ENCODE measurements around the gene ZBTB8A. TPM values are rescaled to one million over a fixed set of nuclear protein-coding genes. Genes with fewer than 3 reads are reported as not detected.
"Not testable (repeated sequence)": the region's sequence is repeated elsewhere in the genome, so short reads cannot be mapped to it uniquely, and the experiment has no call there.

The ZBTB8A gene
- total RNA-seq, 6 experiments from 2014 or later = 4.4 to 6.8 (median 5.6) TPM

DNA sequence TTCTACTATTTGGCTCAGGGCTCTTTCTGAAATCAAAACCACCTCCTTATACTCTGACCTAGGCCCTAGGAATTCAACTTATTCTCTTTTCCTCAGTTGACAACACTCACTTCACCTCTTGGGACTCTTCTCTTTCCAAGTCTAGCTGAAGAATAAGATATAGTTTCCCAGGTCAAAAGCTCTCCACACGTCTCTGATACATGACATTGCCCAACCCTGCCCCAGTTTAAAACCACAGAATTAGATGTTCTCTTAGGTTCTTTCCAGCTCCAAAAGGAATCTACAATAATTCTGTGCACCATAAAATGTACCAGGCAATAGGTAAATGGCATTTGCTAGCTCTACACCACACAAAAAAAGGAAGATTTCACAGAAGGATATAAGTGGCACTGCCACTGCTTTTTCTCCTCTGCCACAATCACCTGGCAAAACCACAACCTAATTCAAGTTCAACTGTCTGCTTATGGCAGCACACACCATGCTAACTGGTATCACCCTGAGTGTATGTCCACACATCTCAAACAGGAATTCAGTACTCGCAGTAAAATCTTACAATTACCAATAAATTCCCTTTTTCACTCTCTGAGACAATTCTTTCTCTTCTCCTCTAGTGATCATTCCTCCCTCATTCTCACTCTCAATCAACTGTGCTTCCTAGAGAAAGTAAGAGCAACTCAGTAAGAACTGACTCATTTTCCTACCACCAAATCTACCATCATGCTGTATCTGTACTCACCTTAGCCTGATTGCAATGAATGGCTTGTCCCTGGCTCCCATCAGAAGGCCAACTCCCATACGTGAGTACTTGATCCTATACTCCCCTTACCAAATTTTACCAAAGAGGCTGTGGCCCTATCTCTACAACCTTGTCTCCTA lies 83.8 kb downstream of the ZBTB8A start:
- Mint-ChIP-seq H3K4me1 (ENCODE audit: low read depth) (no peaks in the 10 kb centered on the region), H3K36me3 (ENCODE audit: low read depth) (peaks cover 11% of the 10 kb centered on the region), H3K27me3 (ENCODE audit: insufficient read depth) (no peaks in the 10 kb centered on the region; the same call in 1 of the 2 replicates), H3K27ac (no peak overlapping the region), H3K4me3 (no peak overlapping the region), H3K9me3 (no peaks in the 10 kb centered on the region)
- TF ChIP-seq, protein P1, sequence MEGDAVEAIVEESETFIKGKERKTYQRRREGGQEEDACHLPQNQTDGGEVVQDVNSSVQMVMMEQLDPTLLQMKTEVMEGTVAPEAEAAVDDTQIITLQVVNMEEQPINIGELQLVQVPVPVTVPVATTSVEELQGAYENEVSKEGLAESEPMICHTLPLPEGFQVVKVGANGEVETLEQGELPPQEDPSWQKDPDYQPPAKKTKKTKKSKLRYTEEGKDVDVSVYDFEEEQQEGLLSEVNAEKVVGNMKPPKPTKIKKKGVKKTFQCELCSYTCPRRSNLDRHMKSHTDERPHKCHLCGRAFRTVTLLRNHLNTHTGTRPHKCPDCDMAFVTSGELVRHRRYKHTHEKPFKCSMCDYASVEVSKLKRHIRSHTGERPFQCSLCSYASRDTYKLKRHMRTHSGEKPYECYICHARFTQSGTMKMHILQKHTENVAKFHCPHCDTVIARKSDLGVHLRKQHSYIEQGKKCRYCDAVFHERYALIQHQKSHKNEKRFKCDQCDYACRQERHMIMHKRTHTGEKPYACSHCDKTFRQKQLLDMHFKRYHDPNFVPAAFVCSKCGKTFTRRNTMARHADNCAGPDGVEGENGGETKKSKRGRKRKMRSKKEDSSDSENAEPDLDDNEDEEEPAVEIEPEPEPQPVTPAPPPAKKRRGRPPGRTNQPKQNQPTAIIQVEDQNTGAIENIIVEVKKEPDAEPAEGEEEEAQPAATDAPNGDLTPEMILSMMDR (IDR thresholded peaks at IDR 0.05) = no peak
- no peak for DNase-seq

DNA sequence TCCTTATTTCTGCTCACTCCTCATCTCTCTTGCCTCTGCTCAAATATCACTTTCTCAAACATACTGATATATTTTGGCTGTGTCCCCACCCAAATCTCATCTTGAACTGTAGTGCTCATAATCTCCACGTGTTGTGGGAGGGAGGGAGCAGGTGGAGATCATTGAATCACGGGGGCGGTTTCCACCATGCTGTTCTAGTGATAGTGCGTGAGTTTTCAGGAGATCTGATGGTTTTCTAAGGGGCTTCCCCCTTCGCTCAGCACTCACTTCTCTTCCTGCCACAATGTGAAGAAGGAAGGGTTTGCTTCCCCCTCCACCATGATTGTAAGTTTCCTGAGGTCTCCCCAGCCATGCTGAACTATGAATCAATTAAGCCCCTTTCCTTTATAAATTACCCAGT lies 84.5 kb downstream of the ZBTB8A start:
- DNase-seq = no peak
- no peak overlapping the region for H3K4me3 Mint-ChIP-seq
- H3K9me3 Mint-ChIP-seq = no peaks in the 10 kb centered on the region
- H3K4me1 Mint-ChIP-seq (ENCODE audit: low read depth) = no peaks in the 10 kb centered on the region
- peaks cover 11% of the 10 kb centered on the region for H3K36me3 Mint-ChIP-seq (ENCODE audit: low read depth)
- no peak overlapping the region for H3K27ac Mint-ChIP-seq
- no peaks in the 10 kb centered on the region; the same call in 1 of the 2 replicates for H3K27me3 Mint-ChIP-seq (ENCODE audit: insufficient read depth)
- TF ChIP-seq, protein P1 (IDR thresholded peaks at IDR 0.05) = no peak

DNA sequence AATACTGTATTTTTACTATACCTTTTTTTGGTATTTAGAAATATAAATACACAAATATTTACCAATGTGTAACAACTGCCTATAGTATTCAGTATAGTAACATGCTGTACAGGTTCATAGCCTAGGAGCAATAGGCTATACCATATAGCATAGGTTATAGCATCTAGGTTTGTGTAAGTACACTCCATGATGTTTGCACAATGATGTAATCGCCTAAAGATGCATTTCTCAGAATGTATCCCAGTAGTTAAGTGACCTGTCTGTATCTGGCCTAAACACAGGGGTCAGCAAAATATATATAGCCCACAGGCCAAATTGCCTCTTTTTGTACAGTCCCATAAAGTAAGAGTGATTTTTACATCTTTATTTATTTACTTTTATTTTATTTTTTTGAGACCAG lies 86.9 kb downstream of the ZBTB8A start:
- DNase-seq = no peak
- Mint-ChIP-seq H3K27ac (no peak overlapping the region), H3K27me3 (ENCODE audit: insufficient read depth) (peaks cover 2% of the 10 kb centered on the region; the same call in 1 of the 2 replicates), H3K36me3 (ENCODE audit: low read depth) (peaks cover 11% of the 10 kb centered on the region; the same call in 1 of the 2 replicates), H3K4me3 (no peak overlapping the region), H3K4me1 (ENCODE audit: low read depth) (no peaks in the 10 kb centered on the region), H3K9me3 (no peaks in the 10 kb centered on the region)
- TF ChIP-seq, protein P1 (IDR thresholded peaks at IDR 0.05) = no peak

DNA sequence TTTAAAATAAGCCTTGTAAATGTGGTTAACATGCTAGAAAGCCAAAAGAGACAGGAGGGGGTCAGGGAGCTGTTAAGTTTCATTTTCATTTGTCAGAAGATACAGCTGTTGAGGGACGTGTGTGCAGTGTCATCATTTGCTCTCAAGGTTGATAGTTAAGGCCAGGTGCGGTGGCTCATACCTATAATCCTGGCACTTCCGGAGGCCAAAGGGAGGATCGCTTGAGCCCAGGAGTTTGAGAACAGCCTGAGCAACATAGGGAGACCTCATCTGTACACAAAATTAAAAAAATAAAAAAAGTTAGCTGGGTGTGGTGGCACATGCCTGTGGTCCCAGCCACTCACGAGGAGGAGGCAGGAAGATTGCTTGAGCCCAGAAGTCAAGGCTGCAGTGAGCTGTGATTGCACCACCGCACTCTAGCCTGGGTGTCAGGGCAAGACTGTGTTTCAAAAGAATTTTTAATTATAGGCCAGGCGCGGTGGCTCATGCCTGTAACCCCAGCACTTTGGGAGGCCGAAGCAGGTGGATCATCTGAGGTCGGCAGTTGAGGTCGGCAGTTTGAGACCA lies 88.5 kb downstream of the ZBTB8A start:
- TF ChIP-seq, protein P1 (IDR thresholded peaks at IDR 0.05) = no peak
- Mint-ChIP-seq H3K9me3 (no peaks in the 10 kb centered on the region), H3K27ac (no peak overlapping the region), H3K4me1 (ENCODE audit: low read depth) (no peaks in the 10 kb centered on the region), H3K27me3 (ENCODE audit: insufficient read depth) (peaks cover 2% of the 10 kb centered on the region; the same call in 1 of the 2 replicates), H3K4me3 (no peak overlapping the region), H3K36me3 (ENCODE audit: low read depth) (peaks cover 11% of the 10 kb centered on the region; the same call in 1 of the 2 replicates)
- no peak for DNase-seq

DNA sequence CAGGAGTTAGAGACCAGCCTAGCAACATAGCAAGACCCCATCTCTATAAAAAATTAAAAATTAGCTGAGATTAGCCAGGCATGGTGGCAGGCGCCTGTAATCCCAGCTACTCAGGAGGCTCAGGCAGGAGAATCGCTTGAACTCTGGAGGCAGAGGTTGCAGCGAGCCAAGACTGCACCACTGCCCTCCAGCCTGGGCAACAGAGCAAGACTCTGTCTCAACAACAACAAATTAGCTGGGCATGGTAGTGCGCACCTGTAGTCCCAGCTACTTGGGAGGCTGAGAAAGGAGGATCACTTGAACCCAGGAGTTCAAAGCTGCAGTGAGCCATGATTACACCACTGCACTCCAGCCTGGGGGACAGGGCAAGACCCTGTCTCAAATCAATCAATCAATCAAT lies 90.9 kb downstream of the ZBTB8A start:
- not testable (repeated sequence) for H3K27me3 Mint-ChIP-seq (ENCODE audit: insufficient read depth); DNase-seq; H3K4me3 Mint-ChIP-seq; H3K9me3 Mint-ChIP-seq; H3K27ac Mint-ChIP-seq; H3K4me1 Mint-ChIP-seq (ENCODE audit: low read depth)
- H3K36me3 Mint-ChIP-seq (ENCODE audit: low read depth) = peaks cover 11% of the 10 kb centered on the region; the same call in 1 of the 2 replicates

DNA sequence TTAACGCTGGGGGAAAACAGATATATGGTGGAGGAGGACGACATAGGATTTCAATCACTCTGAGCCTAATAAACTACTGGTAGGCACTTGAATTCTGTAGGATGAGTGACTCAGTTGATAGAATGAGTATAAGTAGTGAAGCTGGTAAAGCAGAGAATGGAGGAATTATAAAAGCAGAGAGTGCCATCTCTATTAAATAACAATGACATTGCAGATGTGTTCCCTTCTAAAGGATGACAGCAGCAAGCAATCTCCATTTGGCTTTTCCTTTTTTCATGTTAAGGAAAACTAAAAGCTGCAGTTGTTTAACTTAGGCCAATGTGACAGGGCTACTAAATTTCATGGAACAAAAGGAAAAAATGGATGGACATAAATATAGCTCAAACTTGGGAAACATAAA lies 93.6 kb downstream of the ZBTB8A start:
- no peak for DNase-seq
- TF ChIP-seq, protein P1 (IDR thresholded peaks at IDR 0.05) = no peak
- Mint-ChIP-seq H3K9me3 (no peaks in the 10 kb centered on the region), H3K27me3 (ENCODE audit: insufficient read depth) (peaks cover 2% of the 10 kb centered on the region; the same call in 1 of the 2 replicates), H3K4me3 (no peak overlapping the region), H3K36me3 (ENCODE audit: low read depth) (peaks cover 7% of the 10 kb centered on the region; the same call in 1 of the 2 replicates), H3K4me1 (ENCODE audit: low read depth) (no peaks in the 10 kb centered on the region; the same call in 1 of the 2 replicates), H3K27ac (no peak overlapping the region)

All from HFFc6 (cell line).